HEK293T (cell line): ENCODE data around the gene WDR18.

Source experiments
- CTCF ChIA-PET: fragments of 350-600 bp; formaldehyde crosslinking; extraction: SDS; loops from one replicate; lab custom pipeline; 2021; ENCODE audit warnings: antibody characterized with exemption, inconsistent platforms; lab: Yijun Ruan, JAX
- POLR2A ChIA-PET: fragments of 350-600 bp; formaldehyde crosslinking; extraction: SDS; loops from one replicate; lab custom pipeline; 2020; ENCODE audit warnings: antibody characterized with exemption, inconsistent platforms; lab: Yijun Ruan, JAX
- DNase-seq: peaks from one replicate; pipeline ENCODE4 v3.0.0; 2012; ENCODE audit warnings: mixed read lengths; ENCODE audit errors: extremely low spot score
- ARNT ChIP-seq: fragments of 450-650 bp; IDR thresholded peaks from 2 replicates; pipeline ENCODE4 v1.6.1; 2017; ENCODE audit warnings: mild to moderate bottlenecking
- BHLHE40 ChIP-seq: fragments of 450-650 bp; IDR thresholded peaks from 2 replicates; pipeline ENCODE4 v1.6.1; 2016; ENCODE audit warnings: mild to moderate bottlenecking, moderate library complexity, borderline replicate concordance
- CTBP1 ChIP-seq: fragments of 450-650 bp; IDR thresholded peaks from 2 replicates; pipeline ENCODE4 v1.6.1; 2016; ENCODE audit warnings: borderline replicate concordance
- ELF4 ChIP-seq: fragments of 450-650 bp; IDR thresholded peaks from 2 replicates; pipeline ENCODE4 v1.6.1; 2017; ENCODE audit warnings: antibody characterized with exemption
- FOXA1 ChIP-seq: fragments of 450-650 bp; IDR thresholded peaks from 2 replicates; pipeline ENCODE4 v1.6.1; 2016; ENCODE audit warnings: mild to moderate bottlenecking
- FOXK2 ChIP-seq: fragments of 450-650 bp; IDR thresholded peaks from 2 replicates; pipeline ENCODE4 v1.6.1; 2016; ENCODE audit warnings: mild to moderate bottlenecking
- FOXM1 ChIP-seq: fragments of 450-650 bp; IDR thresholded peaks from 2 replicates; pipeline ENCODE4 v1.6.1; 2017; ENCODE audit warnings: mild to moderate bottlenecking, borderline replicate concordance
- HDGF ChIP-seq: fragments of 450-650 bp; IDR thresholded peaks from 2 replicates; pipeline ENCODE4 v1.6.1; 2017; ENCODE audit warnings: antibody characterized with exemption, borderline replicate concordance
- L3MBTL2 ChIP-seq: fragments of 450-650 bp; conservative IDR thresholded peaks from 2 replicates; pipeline ENCODE4 v1.6.1; 2016; ENCODE audit warnings: mild to moderate bottlenecking
- LEF1 ChIP-seq: fragments of 450-650 bp; IDR thresholded peaks from 2 replicates; pipeline ENCODE4 v1.6.1; 2017; ENCODE audit warnings: mild to moderate bottlenecking, borderline replicate concordance
- NFRKB ChIP-seq: fragments of 450-650 bp; IDR thresholded peaks from 2 replicates; pipeline ENCODE4 v1.6.1; 2016; ENCODE audit warnings: mild to moderate bottlenecking, moderate library complexity
- SP1 ChIP-seq: fragments of 450-650 bp; IDR thresholded peaks from 2 replicates; pipeline ENCODE4 v1.6.1; 2017
- SUZ12 ChIP-seq: fragments of 450-650 bp; IDR thresholded peaks from 2 replicates; pipeline ENCODE4 v1.6.1; 2016; ENCODE audit warnings: mild to moderate bottlenecking
- TARDBP ChIP-seq: fragments of 450-650 bp; IDR thresholded peaks from 2 replicates; pipeline ENCODE4 v1.6.1; 2016
- ZNF384 ChIP-seq: fragments of 450-650 bp; IDR thresholded peaks from 2 replicates; pipeline ENCODE4 v1.6.1; 2016
- TF ChIP-seq, protein P1 (sequence below): fragments of 450-650 bp; IDR thresholded peaks from 2 replicates; pipeline ENCODE4 v1.6.1; 2016

WDR18 gene

DNA sequence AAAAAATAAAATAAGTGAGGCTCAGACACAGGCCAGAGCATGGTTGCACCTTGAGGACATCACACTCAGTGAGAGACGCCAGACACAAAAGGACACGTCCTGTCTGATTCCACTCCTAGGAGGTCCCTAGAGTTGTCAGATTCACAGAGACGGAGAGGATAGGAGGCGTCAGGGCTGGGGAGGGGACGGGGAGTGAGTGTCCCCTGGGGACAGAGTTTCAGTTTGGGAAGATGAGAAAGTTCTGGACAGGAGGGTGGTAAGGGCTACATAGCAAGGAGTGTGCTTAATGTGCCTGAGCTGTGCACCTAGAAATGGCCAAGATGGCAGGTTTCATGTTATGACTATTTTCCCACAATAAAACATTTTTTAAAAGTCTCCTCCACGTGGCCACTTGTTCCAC lies 13.9 kb downstream of the WDR18 start:
- POLR2A ChIA-PET = interaction anchor here (1.1 kb wide), 1 partner anchor 13 kb away, joined by 5 read pairs; no protein-coding TSS in a partner anchor
- TF ChIP-seq L3MBTL2 (no peak), NFRKB (no peak), CTBP1 (no peak), FOXM1 (no peak), FOXK2 (no peak), ARNT (no peak)
- CTCF ChIA-PET = interaction anchor here (0.6 kb wide), 1 partner anchor 74 kb away, joined by 3 read pairs; no protein-coding TSS in a partner anchor
- no peak for DNase-seq

DNA sequence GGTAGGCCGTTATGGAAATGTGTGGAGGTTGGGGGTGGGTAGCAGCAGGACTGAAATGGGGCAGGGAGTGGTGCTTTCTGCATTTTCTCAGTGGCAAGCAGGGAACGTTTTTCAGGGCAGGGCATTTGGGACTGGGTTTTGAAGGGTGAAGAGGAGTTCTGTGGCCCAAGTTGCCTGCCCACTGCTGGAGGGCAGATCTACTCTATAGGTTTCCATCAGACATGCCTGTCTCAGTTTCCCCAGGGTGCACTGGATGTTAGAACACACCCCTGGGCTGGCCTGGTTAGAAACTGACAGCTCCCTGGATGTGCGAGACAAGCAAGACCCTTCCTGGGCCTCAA lies 15.2 kb downstream of the WDR18 start:
- ChIA-PET CTCF (interaction anchor here (0.6 kb wide), 1 partner anchor 104 kb away, joined by 5 read pairs; no protein-coding TSS in a partner anchor), POLR2A (no interaction called here)
- no peak for DNase-seq
- TF ChIP-seq SUZ12 = no peak
- no peak for TF ChIP-seq HDGF
- TF ChIP-seq LEF1 = no peak
- TF ChIP-seq TARDBP = no peak
- no peak for TF ChIP-seq FOXA1
- no peak for TF ChIP-seq CTBP1
- TF ChIP-seq, protein P1, sequence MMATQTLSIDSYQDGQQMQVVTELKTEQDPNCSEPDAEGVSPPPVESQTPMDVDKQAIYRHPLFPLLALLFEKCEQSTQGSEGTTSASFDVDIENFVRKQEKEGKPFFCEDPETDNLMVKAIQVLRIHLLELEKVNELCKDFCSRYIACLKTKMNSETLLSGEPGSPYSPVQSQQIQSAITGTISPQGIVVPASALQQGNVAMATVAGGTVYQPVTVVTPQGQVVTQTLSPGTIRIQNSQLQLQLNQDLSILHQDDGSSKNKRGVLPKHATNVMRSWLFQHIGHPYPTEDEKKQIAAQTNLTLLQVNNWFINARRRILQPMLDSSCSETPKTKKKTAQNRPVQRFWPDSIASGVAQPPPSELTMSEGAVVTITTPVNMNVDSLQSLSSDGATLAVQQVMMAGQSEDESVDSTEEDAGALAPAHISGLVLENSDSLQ = no peak
- TF ChIP-seq ELF4 = no peak
- no peak for TF ChIP-seq L3MBTL2

DNA sequence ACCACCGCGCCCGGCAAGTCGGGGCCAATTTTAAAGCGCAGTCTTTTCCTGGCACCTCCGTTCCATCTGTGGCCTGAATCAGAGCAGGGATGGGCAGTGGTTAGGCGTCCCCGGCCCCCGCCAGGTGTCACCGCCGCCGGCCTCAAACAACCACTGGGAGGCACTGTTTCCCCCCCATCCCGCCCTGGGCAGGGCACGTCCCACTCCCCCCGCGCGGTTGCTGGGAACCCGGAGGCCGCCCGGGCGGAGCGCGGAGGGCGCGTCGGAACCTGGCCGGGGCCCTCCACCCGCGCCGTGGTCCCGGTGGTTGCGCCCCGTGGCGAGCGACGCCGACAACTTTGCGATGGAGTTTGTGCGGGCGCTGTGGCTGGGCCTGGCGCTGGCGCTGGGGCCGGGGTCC lies 15.9 kb downstream of the WDR18 start, which contains the start of gene GRIN3B:
Gene GRIN3B (plus strand): TSS at position 325 of the 400 bp plus-strand sequence. CDS start 19 bp downstream, at position 344.
- POLR2A ChIA-PET = no interaction called here
- peak; percentile 83 for DNase-seq
- CTCF ChIA-PET = interaction anchor here (1.1 kb wide), 1 partner anchor 26 kb away, joined by 5 read pairs; no protein-coding TSS in a partner anchor

DNA sequence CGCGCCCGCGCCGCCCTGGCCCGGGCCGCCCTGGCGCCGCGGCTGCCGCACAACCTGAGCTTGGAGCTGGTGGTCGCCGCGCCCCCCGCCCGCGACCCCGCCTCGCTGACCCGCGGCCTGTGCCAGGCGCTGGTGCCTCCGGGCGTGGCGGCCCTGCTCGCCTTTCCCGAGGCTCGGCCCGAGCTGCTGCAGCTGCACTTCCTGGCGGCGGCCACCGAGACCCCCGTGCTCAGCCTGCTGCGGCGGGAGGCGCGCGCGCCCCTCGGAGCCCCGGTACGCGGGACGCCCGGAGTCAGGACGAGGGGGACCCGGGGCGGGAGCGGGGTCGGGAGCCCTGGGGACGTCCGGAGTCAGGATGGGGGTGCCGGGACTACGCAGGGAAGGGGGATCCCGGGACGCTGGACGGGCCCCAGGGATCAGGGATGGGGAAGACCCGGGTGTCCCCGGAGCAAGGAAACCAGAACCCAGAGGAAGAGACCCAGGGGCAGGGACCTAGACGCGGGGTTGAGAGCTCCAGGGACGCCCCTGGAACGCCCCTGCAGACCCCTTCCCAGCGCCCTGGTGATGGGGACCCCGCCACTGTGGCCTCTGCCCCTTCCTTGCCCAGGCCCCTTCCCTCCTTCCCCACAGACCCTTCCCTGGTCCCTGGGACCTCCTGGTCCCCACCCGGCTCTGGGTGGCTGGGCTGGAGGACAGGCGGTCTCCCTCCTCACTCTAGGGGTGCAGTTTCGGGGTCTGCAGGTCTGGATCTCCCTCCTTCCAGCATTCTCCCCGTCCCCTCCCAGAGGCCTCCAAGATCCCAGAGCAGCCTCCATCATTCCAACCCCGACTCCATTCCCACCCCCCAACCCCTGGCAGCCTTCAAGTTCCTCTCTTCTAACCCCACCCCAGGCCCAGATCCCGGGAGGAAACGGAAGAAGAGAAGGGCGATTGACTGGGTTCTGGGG lies 16.7 kb downstream of the WDR18 start:
- no peak for TF ChIP-seq ZNF384
- TF ChIP-seq FOXM1 = no peak
- TF ChIP-seq LEF1 = no peak
- TF ChIP-seq FOXA1 = no peak
- no peak for TF ChIP-seq HDGF
- no peak for TF ChIP-seq BHLHE40
- POLR2A ChIA-PET = interaction anchor here (0.8 kb wide), 1 partner anchor 13 kb away, joined by 3 read pairs; no protein-coding TSS in a partner anchor
- CTCF ChIA-PET = interaction anchor here (0.6 to 1.1 kb wide), 3 partner anchors 9 to 211 kb away, joined by 3 to 5 read pairs (median 5); no protein-coding TSS in a partner anchor
- DNase-seq = no peak

More for the DNA sequence above, 15.9 kb downstream of the WDR18 start, which contains the start of gene GRIN3B:
- TF ChIP-seq L3MBTL2 (no peak), ZNF384 (no peak), SUZ12 (no peak), FOXK2 (no peak), ARNT (no peak), SP1 (no peak), TARDBP (no peak), HDGF (no peak), LEF1 (no peak), FOXM1 (no peak), BHLHE40 (no peak), CTBP1 (no peak), FOXA1 (no peak), ELF4 (no peak), NFRKB (no peak)
- TF ChIP-seq, protein P1 = no peak

DNA sequence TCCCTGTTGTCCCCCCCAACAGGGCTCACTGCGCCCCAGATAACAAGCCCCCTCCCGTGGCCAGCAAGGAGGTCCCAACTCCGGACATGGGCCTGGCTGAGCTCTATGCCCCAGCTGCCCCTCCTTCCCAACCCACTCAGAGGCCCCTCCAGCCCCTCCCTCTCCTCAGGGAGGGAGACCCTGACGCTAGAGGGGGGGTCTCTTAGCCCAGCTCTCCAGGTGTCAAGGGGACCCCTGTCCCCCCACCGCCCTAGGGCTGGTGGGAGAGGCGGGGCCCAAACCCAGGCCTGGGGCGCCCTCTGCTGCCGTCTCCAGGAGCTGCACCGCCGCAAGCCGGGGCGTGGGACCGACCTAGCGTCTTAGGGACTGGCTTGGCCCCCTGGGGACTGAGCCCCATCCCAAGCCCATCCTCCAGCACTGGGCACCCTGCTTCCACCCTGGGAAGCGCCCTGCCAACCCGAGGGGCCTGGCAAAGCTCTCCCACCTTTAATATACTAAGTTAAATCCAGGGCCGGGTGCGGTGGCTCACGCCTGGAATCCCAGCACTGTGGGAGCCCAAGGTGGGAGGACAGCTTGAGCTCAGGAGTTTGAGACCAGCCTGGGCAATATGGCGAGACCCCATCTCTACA lies 17.5 kb downstream of the WDR18 start:
- TF ChIP-seq SP1 (no peak), ARNT (no peak), SUZ12 (no peak), L3MBTL2 (no peak), CTBP1 (no peak), FOXA1 (no peak), HDGF (no peak), FOXK2 (no peak), ZNF384 (no peak)
- CTCF ChIA-PET = interaction anchor here (0.6 to 1.1 kb wide), 2 partner anchors 9 to 212 kb away, joined by 3 to 5 read pairs; no protein-coding TSS in a partner anchor
- DNase-seq = peak; percentile 65
- POLR2A ChIA-PET = interaction anchor here (0.8 kb wide), 1 partner anchor 14 kb away, joined by 3 read pairs; no protein-coding TSS in a partner anchor

DNA sequence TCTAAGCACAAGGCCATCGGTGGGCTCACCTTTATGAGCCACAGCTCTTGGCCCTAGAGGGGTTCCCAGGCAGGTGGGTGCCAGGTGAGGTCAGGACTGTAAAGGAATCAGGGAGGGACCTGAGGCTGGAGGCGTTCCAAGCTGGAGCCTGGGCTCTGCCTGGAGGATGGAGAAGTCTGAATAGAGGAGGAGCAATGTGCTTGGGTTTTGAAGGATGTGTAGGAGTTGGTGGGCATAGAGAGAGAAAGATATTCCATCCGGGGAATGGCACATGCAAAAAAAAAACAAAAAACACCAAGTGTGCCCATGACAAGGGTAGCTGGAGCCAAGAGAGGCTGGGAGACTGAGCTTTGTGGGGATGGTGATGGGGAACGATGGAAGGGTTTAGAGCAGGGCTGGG lies 18.5 kb downstream of the WDR18 start:
- DNase-seq = no peak
- TF ChIP-seq TARDBP = no peak
- no peak for TF ChIP-seq SP1
- no peak for TF ChIP-seq CTBP1
- TF ChIP-seq ZNF384 = no peak
- no peak for TF ChIP-seq SUZ12
- TF ChIP-seq FOXK2 = no peak
- no peak for TF ChIP-seq ELF4
- no peak for TF ChIP-seq LEF1
- TF ChIP-seq NFRKB = no peak
- TF ChIP-seq HDGF = no peak
- TF ChIP-seq L3MBTL2 = no peak
- TF ChIP-seq FOXA1 = no peak
- TF ChIP-seq ARNT = no peak
- TF ChIP-seq, protein P1 = no peak
- TF ChIP-seq FOXM1 = no peak
- TF ChIP-seq BHLHE40 = no peak
- CTCF ChIA-PET = no interaction called here
- POLR2A ChIA-PET = no interaction called here
